Mammary epithelial cell (primary cell): ENCODE measurements around the gene DENND10.

Experiments used
- CTCF ChIP-seq, 2 donors: IDR thresholded peaks in 1 of 2; conservative IDR thresholded peaks in 1 of 2; 2 replicates each; pipeline ENCODE4 v1.5.1; 2011 to 2012; ENCODE audit warnings: inconsistent platforms in 2 of 2, low read length in 2 of 2, mild to moderate bottlenecking in 2 of 2, control low read depth in 1 of 2, low read depth in 1 of 2; ENCODE audit not compliant: insufficient read depth in 1 of 2; ENCODE audit errors: extremely low read depth in 1 of 2
- EZH2 ChIP-seq: IDR thresholded peaks from 2 replicates; pipeline ENCODE4 v1.6.1; 2012; ENCODE audit warnings: low read length, inconsistent platforms, borderline replicate concordance

- TF ChIP-seq CTCF (conservative IDR thresholded peaks at IDR 0.05 in 1 of 2, IDR thresholded peaks at IDR 0.05 in 1 of 2; ENCODE audit: extremely low read depth in 1 of 2, insufficient read depth in 1 of 2, low read depth in 1 of 2, low read length in 2 of 2): no peak
- no peak for TF ChIP-seq EZH2
Measured at GRCh38 chr10:119165171-119166117, 61.5 kb downstream of the DENND10 start, which contains the start of gene SFXN4.
